Coronary artery (tissue), 2 donors: ENCODE data around the gene MTA1.

ENCODE experiments used
- DNase-seq: peaks from one replicate; pipeline ENCODE4 v3.0.0-alpha.2; 2017; ENCODE audit warnings: low spot score
- H3K27ac ChIP-seq, 2 donors: fragments of 200-600 bp; sonication (generic); one replicate each; pipeline ENCODE4 v1.5.1; 2016 to 2019
- H3K4me3 ChIP-seq: fragments of 200-600 bp; sonication (generic); 2 replicates; pipeline ENCODE4 v1.5.1; 2016; ENCODE audit warnings: mild to moderate bottlenecking, moderate library complexity
- TF ChIP-seq, protein P1 (sequence below): fragments of 200-600 bp; sonication (generic); IDR thresholded peaks from one replicate; pipeline ENCODE4 v1.5.1; 2019; ENCODE audit warnings: antibody characterized with exemption

MTA1 gene

DNA sequence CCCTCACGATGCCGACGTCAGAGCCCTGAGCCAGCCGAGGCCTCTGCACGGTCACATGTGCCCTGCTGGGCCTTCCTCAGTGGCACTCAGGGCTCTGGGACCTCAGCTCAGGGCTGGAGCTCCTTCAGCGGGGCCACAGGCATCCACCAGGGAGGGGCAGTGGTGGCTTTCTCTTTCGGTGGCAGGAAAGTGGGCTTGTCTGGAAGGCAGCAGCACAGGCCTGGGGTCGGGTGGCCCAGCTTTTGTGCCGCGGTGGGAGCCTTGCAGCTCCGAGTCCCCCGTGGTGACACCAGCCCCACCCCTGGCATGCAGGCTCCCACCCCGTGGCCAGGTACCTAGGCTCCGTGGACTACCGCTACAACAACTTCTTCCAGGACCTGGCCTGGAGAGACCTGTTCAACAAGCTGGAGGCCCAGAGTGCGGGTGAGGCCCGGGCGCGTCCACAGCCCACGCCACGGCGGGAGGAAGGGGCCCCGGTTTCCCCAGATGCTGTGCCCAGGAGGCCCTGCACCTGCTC lies 35.5 kb upstream of the MTA1 start:
- no peak overlapping the region for H3K4me3 ChIP-seq
- no peak overlapping the region for H3K27ac ChIP-seq
- DNase-seq, result no peak
- TF ChIP-seq, protein P1, sequence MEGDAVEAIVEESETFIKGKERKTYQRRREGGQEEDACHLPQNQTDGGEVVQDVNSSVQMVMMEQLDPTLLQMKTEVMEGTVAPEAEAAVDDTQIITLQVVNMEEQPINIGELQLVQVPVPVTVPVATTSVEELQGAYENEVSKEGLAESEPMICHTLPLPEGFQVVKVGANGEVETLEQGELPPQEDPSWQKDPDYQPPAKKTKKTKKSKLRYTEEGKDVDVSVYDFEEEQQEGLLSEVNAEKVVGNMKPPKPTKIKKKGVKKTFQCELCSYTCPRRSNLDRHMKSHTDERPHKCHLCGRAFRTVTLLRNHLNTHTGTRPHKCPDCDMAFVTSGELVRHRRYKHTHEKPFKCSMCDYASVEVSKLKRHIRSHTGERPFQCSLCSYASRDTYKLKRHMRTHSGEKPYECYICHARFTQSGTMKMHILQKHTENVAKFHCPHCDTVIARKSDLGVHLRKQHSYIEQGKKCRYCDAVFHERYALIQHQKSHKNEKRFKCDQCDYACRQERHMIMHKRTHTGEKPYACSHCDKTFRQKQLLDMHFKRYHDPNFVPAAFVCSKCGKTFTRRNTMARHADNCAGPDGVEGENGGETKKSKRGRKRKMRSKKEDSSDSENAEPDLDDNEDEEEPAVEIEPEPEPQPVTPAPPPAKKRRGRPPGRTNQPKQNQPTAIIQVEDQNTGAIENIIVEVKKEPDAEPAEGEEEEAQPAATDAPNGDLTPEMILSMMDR, result no peak

DNA sequence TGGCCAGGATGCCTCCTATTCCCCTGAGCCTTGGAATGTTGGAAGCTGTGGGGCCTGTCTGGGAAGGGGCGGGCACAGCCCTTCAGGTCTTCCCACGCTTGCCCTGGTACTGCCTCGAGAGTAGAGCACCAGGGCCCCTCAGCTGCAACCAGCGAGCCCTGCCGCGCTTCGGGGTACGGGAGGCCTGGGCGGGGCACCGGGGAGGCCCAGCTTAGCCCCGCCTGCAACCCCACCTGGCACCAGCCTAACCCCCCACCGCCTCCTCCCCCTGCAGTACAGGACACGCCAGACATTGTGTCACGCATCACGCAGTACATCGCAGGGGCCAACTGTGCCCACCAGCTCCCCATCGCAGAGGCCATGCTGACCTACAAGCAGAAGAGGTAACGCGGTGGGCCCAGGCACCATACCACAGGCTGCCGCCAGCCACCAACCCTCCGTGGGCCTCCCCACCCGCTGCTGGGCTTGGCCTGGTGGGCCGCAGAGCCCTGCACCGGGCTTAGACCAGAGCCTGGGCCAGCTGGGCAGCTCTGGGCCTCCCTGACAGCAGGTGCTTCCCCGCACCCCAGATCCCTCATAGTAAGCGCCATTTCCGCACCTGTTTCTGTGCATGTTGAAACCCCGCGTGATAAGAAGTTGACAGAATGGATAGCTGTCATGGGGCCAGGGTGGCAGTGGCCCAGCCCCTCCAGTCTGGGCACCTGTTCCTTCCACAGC lies 34.9 kb upstream of the MTA1 start:
- no peak for DNase-seq
- no peak overlapping the region for H3K27ac ChIP-seq
- TF ChIP-seq, protein P1, result no peak
- H3K4me3 ChIP-seq, result no peak overlapping the region

DNA sequence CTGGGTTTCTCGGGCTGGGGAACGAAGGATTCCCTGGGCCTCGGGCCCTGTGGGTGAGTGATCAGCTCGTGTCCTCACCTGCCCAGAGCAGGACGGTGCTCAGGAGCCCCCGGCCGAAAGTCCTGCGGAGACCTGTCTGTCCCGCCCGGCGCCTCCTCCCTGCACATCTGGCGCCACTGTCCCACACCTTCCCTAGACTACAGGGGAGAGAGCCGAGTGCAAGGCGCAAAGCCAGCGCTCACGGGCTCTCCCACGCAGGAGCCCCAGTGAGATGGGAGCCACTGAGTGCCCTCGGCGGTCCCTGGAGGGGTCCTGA lies 34.3 kb upstream of the MTA1 start:
- TF ChIP-seq, protein P1, result no peak
- no peak for DNase-seq
- H3K4me3 ChIP-seq, result no peak overlapping the region
- peak overlapping the region in 1 of 2 donors; percentile 21 for H3K27ac ChIP-seq

DNA sequence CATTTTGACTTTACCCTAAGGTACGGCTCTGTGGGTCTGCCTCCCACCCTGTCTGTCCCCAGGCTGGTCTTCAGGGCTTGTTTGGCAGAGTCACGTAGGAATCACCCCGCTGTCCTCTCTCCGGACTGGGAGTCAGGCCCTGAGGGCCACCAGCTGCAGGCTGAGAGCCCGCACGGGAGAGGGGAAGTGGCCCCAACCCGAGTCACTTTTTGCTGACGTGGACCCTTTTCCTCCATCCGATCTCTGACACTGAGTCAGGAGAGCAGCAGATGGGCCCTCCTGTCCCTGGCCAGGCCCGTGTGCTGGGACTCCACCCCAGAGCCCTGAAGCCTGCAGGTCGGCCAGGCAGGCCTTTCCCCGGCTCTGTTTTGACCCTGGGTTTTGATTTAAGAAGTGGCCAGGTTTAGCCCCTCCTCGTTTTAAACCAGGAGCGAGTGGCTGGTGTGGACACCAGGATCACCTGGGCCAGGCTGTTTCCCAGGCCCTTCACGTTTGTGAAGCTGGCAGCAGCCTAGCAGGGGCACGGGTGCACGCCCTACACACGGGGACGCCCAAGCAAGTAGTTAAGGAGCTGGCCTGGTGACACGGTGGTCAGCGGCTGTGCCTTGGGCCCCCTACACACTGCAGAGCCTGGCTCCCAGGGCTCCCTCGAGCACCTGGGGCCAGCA lies 33.8 kb upstream of the MTA1 start:
- TF ChIP-seq, protein P1, result no peak
- no peak for DNase-seq
- Histone ChIP-seq H3K27ac (peak overlapping the region in 1 of 2 donors; percentile 21), H3K4me3 (no peak overlapping the region)

DNA sequence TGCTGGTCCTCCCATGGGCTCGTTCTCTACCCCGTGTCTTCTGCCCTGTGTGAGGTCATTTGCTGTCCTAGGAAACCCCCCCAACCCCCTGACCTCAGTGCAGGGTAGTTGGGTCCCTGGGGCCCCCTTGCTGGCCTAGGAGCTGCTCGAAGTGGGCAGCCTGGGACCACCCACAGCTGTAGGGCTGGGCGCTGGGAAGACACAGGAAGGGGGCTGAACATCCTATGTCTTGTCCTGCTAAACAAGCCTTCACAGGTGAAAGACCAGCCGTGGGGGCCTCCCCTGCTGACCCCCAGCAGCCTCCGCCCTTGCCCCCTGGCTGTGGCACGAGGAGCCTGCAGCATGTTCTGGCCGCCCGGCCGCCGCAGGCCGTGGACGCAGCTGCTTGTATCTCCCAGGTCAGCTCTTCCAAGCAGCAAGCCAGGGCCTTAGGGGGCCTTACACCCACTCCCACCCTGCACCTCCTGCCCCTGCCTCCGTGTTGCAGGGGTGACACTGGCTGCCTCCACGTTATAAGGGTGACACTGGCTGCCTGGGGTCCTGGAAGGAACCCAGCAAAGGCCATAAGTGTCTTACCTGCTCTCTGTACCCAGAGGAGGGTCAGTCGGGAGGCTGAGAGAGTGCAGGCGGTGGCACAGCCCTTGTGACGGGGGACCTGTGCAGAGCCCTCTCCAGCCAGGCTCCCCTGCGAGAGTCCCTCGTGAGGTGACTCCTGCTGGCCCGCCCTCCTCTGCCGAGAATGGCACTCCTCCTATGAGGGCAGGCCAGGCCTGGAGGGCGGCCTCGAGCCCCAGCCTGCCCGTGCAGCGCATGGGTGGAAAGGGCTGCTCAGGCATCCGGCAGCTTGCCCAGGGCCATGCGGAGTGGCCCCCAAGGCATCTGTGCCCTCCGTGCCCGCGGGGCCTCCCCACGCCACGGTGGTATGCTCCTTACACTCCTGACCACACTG lies 32.8 kb upstream of the MTA1 start:
- H3K27ac ChIP-seq, result no peak overlapping the region
- no peak overlapping the region for H3K4me3 ChIP-seq
- TF ChIP-seq, protein P1, result no peak
- DNase-seq, result no peak

DNA sequence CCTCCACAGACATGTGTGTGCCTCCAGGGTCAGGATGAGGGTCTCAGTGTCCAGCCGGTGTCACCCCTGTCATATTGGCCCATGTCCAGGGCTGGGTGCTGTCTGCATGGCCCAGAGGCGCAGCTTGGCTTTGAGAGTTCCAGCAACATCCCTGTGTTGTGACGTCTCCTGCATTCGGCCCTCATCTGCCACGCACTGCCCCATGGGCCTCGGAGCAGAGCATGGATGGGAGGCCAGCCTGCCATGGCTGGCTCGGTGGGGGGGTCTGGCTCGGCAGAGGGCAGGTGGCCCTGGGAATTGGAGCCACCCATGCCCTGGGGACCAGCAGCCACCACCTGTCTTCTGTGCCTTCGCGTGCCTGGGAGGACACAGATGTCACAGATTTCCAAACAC lies 32.1 kb upstream of the MTA1 start:
- H3K4me3 ChIP-seq, result no peak overlapping the region
- TF ChIP-seq, protein P1, result no peak
- no peak for DNase-seq
- H3K27ac ChIP-seq, result no peak overlapping the region
